LHCN-M2 (cell line): Measurements from ENCODE around the gene CD209. TPM values are rescaled to one million over a fixed set of nuclear protein-coding genes. Genes with fewer than 3 reads are reported as not detected.

Source experiments
- DNase-seq: peaks from one replicate; pipeline ENCODE4 v3.0.0-alpha.2; 2012; ENCODE audit warnings: low read depth
- total RNA-seq: library from RNA; depleted of rRNA; stranded (reverse); fragments of >200 nt; gene quantifications from 2 replicates; pipeline ENCODE4 v1.2.3, GENCODE V29; 2014

Gene CD209
- total RNA-seq, 1 experiment from 2014 or later, result not detected

DNA sequence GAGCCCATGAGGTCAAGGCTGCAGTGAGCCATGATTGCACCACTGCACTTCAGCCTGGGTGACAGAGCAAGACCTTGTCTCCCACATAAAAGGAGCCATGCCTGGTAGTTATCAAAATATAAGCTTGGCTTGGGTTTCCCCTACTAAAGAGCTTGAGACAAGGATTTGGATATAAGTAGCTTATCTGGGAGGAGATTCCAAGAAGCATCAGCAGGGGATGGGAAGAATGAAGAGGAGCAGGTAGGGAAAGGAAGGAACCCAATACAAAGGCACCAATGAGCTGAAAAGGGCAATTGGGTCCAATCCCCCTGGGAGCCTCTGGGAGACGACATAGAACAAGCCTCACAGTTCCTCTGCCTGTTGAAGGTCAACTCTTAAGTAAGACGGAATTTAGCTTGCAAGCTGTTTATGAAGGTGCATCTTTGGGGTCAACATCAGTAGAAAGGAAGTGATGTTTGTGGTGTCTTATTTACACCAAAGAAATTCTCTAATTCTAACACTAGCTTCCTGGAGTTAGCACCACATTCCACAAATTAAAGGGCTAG lies 8.1 kb downstream of the CD209 start:
- DNase-seq, result no peak

DNA sequence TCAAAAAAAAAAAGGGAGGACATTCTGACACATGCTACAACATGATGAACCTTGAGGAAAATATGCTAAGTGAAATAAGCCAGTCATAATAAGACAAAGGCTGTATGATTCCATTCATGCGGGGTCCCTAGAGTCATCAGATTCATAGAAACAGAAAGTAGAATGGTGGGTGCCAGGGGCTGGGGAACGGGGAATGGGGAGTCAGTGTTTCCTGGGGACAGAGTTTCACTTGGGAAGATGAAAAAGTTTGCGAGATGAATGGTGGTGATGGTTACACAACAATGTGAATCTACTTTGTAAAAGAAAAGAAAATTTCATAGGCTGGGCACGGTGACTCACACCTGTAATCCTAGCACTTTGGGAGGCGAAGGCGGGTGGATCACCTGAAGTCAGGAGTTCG lies 9.3 kb downstream of the CD209 start:
- no peak for DNase-seq

DNA sequence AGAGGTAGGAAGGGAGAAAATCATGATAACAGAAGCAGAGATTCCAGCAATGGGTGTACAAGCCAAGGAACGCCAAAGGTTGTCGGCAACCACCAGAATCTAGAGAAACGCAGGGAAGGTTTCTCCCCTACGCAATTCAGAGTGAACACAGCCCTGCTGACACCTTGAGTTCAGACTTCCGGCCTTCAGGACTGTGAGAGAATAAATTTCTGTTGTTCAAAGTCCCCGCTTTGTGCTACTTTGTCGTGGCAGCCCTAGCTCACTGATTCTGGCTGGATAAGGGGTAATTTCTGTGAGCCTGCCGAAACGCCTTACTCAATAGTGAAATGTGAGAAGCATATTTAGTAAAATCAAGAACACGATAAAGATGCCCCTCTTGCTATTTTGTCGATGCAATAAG lies 10.1 kb downstream of the CD209 start:
- no peak for DNase-seq

DNA sequence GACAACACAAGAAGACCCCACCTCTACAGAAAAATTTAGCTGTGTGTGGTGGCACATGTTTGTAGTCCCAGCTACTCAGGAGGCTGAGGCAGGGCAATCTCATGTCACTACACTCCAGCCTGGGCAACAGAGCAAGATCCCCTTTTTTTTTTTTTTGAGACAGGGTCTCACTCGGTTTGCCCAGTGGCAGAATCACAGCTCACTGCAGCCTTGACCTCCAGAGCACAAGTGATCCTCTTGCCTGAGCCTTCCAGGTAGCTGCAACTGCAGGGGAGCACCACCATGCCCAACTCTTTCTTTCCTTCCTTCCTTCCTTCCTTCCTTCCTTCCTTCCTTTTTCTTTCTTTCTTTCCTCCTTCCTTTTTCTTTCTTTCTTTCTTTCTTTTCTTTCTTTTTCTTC lies 11.2 kb downstream of the CD209 start:
- no peak for DNase-seq

DNA sequence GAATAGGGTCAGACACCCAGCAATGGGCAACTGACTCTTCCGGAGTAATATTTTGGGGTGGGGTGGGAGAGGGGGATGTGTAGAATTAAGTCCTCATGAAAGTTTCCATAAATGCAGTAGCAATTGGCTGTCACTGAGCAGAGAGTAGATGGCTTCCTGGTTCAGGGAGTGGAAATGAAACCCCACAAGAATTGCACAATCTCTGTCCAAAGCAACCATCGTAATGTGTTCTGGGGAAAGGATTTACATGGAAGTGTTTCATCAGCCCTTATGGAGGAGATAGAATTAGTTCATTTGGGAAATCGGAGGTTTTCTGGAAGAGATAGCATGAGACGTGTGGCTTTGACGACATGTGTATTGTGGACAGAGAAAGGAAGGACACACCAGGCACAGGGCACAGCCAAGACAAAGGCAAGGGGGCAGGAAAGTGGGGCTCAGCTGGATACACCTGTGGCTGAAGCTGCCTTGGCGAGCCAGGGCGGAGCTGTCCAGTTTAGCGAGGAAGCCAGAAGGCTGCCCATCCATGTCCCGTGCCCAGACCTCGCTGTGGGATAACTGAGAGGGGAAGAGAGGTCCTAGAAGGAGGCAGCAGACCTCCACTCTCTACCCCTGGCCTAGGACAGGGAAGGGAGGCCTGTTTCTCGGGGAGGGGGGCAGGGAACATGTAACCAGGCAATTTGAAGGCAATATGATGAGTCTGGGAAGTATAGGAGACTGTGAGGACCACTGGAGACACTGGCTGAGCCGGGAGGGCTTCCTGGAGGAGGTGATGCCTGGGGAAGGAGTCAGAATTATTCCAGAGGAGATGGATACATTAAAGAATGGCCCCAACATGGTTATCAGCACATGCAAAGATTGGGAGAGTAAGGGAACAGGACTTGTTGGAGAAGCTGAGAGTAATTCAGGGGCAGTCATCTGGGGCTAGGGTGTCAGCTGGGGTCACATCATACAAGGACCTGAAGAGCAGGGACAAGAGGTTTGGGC lies 12.8 kb downstream of the CD209 start:
- peak; percentile 2 for DNase-seq

DNA sequence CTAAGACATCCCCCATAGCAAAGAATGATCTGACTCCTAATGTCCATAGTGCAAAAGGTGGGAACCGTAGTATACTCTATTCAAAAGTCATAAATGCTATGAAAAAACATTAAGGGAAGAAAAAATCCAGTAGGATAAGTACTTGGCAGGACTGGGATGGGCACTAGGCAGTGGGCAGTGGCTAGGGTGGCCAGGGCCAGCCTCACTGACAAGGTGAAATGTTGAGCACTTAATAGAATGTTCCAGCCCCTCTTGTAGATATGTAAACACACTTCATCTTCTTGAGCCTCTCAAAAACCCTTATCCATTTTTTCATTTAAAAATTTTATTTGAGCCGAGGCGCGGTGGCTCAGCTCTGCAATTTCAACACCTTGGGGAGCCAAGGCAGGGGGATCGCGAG lies 14.0 kb downstream of the CD209 start:
- DNase-seq, result no peak

DNA sequence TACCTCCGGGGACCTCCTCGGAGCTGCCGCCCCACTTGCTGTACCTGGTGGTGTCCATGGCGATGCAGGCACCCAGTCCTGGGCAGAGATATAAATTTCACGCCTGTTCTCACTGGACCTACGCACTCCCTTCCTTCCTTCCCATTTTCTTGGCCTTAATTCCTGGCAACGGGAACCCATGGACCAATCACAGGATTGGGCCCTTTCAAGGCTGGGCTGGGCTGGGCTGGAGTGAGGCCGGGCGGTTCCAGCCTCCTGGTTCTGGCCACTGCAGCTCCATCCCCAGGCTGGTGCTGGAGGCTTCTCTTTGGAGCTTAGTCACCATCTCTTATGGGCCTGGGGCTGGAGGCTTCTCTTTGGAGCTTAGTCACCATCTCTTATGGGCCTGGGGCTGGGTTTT lies 15.3 kb downstream of the CD209 start, which contains the start of gene CLEC4G:
CLEC4G (minus strand) TSS at position 66 of the 400 bp plus-strand sequence; CDS start at position 58, 8 bp downstream.
- DNase-seq, result no peak

DNA sequence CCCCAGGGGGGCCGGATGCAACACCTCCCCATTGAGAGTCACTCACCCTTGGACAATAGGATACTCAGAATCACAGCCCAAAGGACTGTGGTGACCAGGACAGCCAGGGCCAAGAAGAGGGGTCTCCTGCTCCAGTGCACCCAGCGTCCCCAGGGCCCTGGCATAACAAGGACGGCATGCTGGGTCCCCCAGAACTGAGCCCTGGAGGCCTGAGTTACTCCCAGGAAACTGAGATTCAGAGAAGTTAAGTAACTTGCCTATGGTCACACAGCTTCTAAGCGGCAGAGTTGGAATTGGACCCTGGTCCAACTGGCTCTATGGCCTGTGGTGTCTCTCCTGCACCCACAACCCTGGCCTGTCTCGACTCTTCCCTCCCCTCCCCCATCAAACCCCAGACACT lies 15.7 kb downstream of the CD209 start:
- no peak for DNase-seq

DNA sequence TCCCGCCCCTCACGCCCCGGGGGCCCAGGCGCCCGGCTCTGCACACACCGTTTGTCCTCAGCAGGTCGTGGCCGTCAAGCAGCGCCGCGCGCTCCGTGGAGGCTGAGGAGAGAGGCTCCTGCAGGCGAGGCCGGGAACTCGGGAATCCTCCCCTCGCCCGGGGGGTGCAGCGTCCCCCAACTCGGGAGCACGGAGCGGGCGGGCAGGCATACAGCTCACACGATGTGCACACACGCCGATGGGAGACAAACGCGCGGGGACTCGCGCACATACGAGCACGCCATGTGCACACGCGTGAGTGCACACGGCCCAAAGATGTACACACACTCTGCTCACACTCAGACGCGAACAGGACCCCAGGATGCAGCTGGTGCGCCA lies 16.1 kb downstream of the CD209 start:
- no peak for DNase-seq

DNA sequence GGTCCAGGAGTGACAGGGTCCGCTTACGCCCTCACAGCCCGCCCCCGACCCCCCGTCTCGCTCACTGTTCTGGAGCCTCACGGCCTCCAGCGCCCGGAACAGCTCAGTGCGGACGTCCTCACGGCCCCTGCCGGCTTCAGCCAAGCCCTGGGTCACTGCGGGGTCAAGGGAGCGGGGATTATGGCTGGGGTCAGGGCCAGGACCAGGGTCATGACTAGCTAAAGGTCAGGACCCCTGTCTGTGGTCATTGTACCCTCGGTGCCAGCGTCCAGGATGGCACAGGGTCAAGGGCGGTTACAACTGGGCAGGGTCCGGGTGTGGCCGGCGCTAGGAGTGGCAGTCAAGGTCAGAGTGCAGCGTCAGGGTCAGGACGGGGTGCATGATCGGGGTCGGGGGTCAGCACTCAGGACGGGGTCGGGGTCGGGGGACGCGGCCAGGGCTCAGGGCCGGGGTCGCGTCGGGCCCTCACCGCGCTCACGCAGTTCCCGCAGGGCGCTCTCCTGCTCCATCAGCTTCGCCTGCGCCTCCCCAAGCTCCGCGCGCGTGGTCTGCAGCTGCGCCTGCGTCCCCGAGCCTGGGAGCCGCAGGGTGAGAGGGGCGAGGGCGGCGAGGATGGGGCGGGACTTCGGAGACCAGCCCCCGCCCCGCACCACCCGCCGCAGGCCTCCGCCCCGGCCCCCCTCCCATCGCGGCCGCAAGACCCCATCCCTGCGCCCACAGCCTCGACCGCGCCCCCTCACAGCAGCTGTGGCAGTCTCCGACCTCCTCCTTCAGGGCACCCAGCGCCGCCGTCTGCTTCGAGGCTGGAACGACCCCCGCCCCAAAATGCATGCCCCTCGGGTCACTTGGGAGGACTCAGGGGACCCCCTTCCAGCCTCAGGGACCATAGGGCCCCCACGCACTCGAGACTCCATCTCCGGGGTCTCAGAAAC lies 16.8 kb downstream of the CD209 start:
- no peak for DNase-seq

DNA sequence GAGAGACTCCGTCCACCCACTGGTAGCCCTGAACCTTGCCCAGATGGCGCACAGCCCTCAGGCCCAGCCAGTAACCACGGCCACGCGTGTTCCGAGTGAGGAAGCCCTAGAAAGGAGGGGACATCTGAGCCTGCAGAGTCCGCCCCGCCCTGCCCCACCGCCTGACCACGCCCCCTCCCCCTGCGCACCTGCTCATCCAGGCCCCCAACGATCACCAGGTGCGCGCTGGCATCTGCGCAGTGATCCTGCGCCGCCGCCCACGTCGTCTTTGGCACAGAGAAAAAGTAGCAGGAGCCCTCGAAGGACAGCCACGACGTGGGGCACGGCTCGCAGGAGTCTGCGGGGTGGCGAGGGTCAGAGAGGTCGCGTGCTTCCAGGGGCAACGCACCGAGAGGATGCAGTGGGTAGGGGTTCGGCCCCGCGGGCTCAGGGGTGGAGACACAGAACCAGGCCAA lies 17.5 kb downstream of the CD209 start:
- no peak for DNase-seq

DNA sequence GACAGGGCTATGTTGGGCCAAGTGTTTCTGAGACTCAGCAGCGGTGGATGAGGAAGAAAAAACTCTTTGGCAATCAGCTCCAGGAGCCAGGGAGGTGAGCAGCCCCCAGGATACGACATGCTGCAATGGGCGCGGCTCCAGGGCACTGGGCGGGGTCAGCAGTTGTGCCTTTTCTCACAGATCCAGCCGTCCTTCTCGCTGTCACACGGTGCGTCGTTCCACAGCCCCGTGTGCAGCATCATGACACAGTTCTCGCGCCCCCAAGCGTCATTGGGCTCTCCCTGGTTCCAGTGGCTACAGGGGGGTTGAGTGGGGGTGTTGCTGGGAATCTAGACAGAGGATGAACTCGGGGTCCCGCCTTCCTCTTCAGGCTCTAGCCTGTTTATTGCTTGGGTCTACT lies 18.1 kb downstream of the CD209 start:
- no peak for DNase-seq

DNA sequence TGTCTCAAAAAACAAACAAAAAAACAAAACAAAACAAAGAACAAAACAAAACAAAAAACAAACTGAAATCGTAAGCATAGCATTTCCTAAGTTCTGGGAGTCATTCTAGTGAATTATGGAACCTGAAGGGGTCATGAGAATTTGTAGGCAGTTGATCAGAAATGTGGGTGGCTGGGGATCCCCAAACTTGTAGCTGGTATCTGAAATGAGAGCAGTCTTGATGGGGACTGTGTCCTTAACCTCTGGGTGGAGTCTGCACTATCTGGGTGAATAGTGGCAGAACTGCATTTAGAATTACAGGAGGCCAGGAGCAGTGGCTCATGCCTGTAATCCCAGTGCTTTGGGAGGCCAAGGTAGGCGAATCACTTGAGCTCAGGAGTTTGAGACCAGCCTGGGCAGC lies 21.5 kb downstream of the CD209 start:
- DNase-seq, result no peak

DNA sequence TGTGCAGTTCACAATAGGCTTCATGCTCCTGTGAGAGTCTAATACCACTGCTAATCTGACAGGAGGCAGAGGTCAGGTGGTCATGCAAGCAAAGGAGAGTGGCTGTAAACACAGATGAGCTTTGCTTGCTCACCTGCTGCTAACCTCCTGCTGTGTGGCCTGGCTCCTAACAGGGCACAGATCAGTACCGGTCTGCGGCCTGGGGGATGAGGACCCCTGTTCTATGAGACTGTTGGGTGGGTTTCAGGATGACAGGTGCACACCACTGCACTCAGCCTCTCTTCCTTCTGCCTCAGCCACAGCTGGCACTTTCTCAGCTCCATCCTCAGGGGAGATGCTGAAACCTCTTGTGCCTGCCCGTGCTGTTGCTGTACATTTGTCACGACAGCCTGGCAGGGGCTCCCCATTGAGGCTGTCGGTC lies 25.1 kb downstream of the CD209 start:
- no peak for DNase-seq

DNA sequence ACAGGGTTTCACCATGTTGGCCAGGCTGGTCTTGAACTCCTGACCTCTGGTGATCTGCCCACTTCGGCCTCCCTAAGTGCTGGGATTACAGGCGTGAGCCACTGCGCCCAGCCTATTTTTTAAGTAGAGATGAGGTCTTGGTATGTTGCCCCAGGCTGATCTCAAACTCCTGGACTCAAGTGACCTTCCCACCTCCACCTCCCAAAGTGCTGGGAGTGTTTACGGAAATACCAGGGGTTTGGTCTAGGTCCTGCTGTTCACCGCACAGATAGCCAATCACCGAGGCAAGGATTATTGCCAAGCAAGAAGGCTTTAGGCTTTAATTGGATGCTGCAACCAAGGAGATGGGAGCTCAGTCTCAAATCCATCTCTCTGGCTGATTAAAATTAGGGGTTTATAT lies 27.0 kb downstream of the CD209 start:
- no peak for DNase-seq

DNA sequence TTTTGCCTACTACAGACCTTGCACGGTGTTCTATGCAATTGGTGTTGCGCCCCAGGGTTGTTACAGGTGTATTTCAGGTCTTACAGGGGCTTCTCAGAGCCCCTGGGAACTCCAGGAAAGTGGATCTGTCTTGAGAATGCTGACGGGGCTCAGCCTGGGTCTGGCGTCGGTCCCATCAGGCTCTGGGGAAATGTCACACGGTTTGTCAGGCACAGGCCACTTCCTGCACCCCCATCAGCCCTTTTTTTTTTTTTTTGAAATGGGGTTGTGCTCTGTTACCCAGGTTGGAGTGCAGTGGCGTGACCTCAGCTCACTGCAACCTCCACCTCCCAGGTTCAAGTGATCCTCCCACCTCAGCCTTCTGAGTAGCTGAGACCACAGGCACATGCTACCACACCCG lies 28.7 kb downstream of the CD209 start:
- no peak for DNase-seq

DNA sequence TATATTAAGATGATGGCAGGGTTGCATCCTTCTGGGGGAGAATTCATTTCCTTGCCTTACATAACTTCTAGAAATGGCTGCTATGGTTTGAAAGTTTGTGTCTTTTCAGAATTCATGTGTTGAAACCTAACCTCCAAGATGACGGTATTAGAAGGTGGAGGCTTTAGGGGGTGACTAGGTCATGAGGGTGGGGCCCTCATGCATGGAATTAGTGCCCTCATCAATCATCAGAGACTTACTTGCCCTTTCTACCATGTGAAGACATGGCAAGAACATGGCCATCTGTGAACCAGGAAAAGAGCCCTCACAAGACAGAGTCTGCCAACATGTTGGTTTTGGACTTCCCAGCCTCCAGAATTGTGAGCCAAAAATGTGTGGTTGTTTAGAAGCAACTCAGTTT lies 30.6 kb downstream of the CD209 start:
- no peak for DNase-seq

DNA sequence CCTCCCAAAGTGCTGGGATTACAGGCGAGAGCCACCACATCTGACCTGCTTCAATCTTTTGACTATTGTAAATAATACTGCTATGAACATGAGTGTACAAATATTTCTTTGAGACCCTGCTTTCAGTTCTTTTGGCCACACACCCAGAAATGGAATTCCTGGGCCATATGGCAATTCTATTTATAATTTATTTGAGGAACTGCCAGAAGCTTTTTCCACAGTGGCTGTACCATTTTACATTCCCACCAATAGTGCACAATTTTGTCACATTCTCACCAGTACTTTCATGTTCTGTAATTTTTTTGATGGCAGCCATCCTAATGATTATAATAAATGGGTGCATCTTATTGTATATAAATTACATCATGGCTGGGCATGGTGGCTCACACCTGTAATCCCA lies 31.7 kb downstream of the CD209 start:
- no peak for DNase-seq

DNA sequence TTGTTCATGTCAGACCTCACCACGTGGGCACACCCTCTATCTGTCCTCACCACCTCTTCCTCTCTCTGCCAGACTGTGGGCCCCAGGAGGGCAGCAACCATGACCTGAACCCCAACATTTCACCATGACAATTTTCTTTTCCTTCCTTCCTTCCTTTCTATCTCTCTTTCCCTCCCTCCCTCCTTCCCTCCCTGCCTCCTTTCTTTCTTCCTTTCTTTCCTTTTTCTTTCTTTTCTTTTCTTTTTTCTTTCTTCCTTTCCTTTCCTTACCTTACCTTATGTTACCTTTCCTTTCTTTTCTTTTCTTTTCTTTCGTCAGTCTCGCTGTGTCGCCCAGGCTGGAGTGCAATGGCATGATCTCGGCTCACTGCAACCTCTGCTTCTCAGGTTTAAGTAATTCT lies 36.7 kb downstream of the CD209 start:
- no peak for DNase-seq

DNA sequence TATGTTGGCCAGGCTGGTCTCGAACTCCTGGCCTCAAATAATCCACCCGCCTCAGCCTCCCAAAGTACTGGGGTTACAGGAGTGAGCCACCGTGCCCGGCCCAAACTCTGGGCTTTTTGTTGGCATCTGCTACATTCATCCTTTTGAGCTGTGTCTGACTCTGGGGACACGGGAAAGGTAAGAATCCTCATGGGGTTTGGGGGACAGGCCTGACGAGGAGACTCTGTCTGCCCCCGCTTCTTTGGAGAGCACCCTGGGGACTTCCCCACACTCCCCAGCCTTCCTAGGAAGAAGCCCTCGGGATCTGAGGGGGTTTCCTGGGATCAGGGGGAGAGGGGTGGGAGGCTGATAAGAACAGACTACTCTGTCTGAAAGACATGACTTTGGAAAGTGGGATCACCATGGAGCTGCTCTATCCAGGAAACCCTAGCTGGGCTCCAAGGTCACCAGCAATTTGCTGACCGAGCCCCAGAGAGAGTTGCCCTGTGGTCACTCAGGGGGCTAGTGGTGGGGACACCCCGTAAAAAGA lies 37.3 kb downstream of the CD209 start:
- no peak for DNase-seq

DNA sequence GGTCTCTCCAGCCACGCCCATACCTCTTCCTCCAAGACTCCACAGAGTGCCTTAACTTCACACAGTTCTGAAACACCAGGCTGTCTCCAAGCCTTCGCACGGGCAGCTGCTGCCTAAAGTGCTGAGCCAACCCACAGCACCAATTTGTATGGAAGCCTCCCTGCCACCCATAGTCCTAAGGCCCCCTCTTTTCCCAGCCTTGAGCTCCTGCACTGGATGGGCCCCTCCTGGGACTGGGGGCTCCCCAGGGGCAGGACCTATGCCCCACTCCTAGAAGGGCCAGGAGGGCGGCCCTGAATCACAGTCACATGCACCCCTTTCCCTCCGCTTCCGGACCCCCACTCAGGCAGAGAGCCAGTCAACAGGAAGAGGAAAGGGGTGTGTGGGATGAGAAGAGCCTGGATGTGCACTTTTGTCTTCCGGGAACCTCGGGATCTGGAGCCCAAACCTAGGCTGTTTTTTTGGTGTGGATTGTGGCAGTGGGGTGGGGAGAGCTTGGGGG lies 40.3 kb downstream of the CD209 start:
- DNase-seq, result no peak
